ENCODE results near the gene SLC25A18.
A peak's percentile ranks its signal among the peaks of the same experiment; 100 is the strongest.
"Not testable (repeated sequence)": the region's sequence is repeated elsewhere in the genome, so short reads cannot be mapped to it uniquely, and the experiment has no call there.

The SLC25A18 gene

GRCh38 chr22:17548010-17548755 is 15.1 kb upstream of the SLC25A18 start:
- no peak overlapping the region for H3K27ac ChIP-seq (ENCODE audit: low read depth, low read length)
- no peaks in the 10 kb centered on the region for H3K9me3 ChIP-seq (ENCODE audit: control insufficient read depth, insufficient read depth, low read depth, low read length)
- no peak overlapping the region for H3K4me3 ChIP-seq (ENCODE audit: low read depth, low read length)
- H3K36me3 ChIP-seq (ENCODE audit: control insufficient read depth, insufficient read depth, low read length): peaks cover 82% of the 10 kb centered on the region
- no peaks in the 10 kb centered on the region for H3K4me1 ChIP-seq (ENCODE audit: control insufficient read depth, insufficient read depth, low read length)
- H3K27me3 ChIP-seq (ENCODE audit: control insufficient read depth, insufficient read depth, low read length): no peaks in the 10 kb centered on the region
- no peak overlapping the region for H3K9ac ChIP-seq (ENCODE audit: low read length)

- no peak overlapping the region for H3K4me3 ChIP-seq (ENCODE audit: low read depth, low read length)
- no peaks in the 10 kb centered on the region for H3K27me3 ChIP-seq (ENCODE audit: control insufficient read depth, insufficient read depth, low read length)
- H3K27ac ChIP-seq (ENCODE audit: low read depth, low read length): no peak overlapping the region
- no peak overlapping the region for H3K9ac ChIP-seq (ENCODE audit: low read length)
- peaks cover 82% of the 10 kb centered on the region for H3K36me3 ChIP-seq (ENCODE audit: control insufficient read depth, insufficient read depth, low read length)
- H3K4me1 ChIP-seq (ENCODE audit: control insufficient read depth, insufficient read depth, low read length): no peaks in the 10 kb centered on the region
- H3K9me3 ChIP-seq (ENCODE audit: control insufficient read depth, insufficient read depth, low read depth, low read length): no peaks in the 10 kb centered on the region
These were observed 14.6 kb upstream of the SLC25A18 start for GRCh38 chr22:17548756-17549035.

- Histone ChIP-seq H3K27ac (ENCODE audit: low read depth, low read length) (no peak overlapping the region), H3K4me3 (ENCODE audit: low read depth, low read length) (no peak overlapping the region), H3K9ac (ENCODE audit: low read length) (no peak overlapping the region), H3K9me3 (ENCODE audit: control insufficient read depth, insufficient read depth, low read depth, low read length) (no peaks in the 10 kb centered on the region), H3K36me3 (ENCODE audit: control insufficient read depth, insufficient read depth, low read length) (peaks cover 83% of the 10 kb centered on the region), H3K27me3 (ENCODE audit: control insufficient read depth, insufficient read depth, low read length) (no peaks in the 10 kb centered on the region), H3K4me1 (ENCODE audit: control insufficient read depth, insufficient read depth, low read length) (no peaks in the 10 kb centered on the region)
These were observed 14.1 kb upstream of the SLC25A18 start for GRCh38 chr22:17549183-17549582.

- Histone ChIP-seq H3K9ac (ENCODE audit: low read length) (no peak overlapping the region), H3K4me1 (ENCODE audit: control insufficient read depth, insufficient read depth, low read length) (no peaks in the 10 kb centered on the region), H3K4me3 (ENCODE audit: low read depth, low read length) (no peak overlapping the region), H3K27ac (ENCODE audit: low read depth, low read length) (no peak overlapping the region), H3K9me3 (ENCODE audit: control insufficient read depth, insufficient read depth, low read depth, low read length) (no peaks in the 10 kb centered on the region), H3K27me3 (ENCODE audit: control insufficient read depth, insufficient read depth, low read length) (no peaks in the 10 kb centered on the region), H3K36me3 (ENCODE audit: control insufficient read depth, insufficient read depth, low read length) (peaks cover 87% of the 10 kb centered on the region)
These were observed 13.6 kb upstream of the SLC25A18 start for GRCh38 chr22:17549655-17550054.

- H3K36me3 ChIP-seq (ENCODE audit: control insufficient read depth, insufficient read depth, low read length): peaks cover 94% of the 10 kb centered on the region
- H3K27me3 ChIP-seq (ENCODE audit: control insufficient read depth, insufficient read depth, low read length): no peaks in the 10 kb centered on the region
- H3K9me3 ChIP-seq (ENCODE audit: control insufficient read depth, insufficient read depth, low read depth, low read length): no peaks in the 10 kb centered on the region
- H3K4me3 ChIP-seq (ENCODE audit: low read depth, low read length): no peak overlapping the region
- H3K27ac ChIP-seq (ENCODE audit: low read depth, low read length): no peak overlapping the region
- H3K4me1 ChIP-seq (ENCODE audit: control insufficient read depth, insufficient read depth, low read length): no peaks in the 10 kb centered on the region
- H3K9ac ChIP-seq (ENCODE audit: low read length): no peak overlapping the region
These were observed 10.6 kb upstream of the SLC25A18 start for GRCh38 chr22:17552737-17553136.

- Histone ChIP-seq H3K9ac (ENCODE audit: low read length) (no peak overlapping the region), H3K4me1 (ENCODE audit: control insufficient read depth, insufficient read depth, low read length) (no peaks in the 10 kb centered on the region), H3K4me3 (ENCODE audit: low read depth, low read length) (no peak overlapping the region), H3K36me3 (ENCODE audit: control insufficient read depth, insufficient read depth, low read length) (peaks cover 94% of the 10 kb centered on the region), H3K27me3 (ENCODE audit: control insufficient read depth, insufficient read depth, low read length) (no peaks in the 10 kb centered on the region), H3K9me3 (ENCODE audit: control insufficient read depth, insufficient read depth, low read depth, low read length) (peaks cover 11% of the 10 kb centered on the region; the same call in 1 of the 2 replicates), H3K27ac (ENCODE audit: low read depth, low read length) (no peak overlapping the region)
These were observed 8.5 kb upstream of the SLC25A18 start for GRCh38 chr22:17554814-17555213.

- Histone ChIP-seq H3K27ac (ENCODE audit: low read depth, low read length) (no peak overlapping the region), H3K9me3 (ENCODE audit: control insufficient read depth, insufficient read depth, low read depth, low read length) (peaks cover 17% of the 10 kb centered on the region), H3K27me3 (ENCODE audit: control insufficient read depth, insufficient read depth, low read length) (no peaks in the 10 kb centered on the region), H3K9ac (ENCODE audit: low read length) (no peak overlapping the region), H3K4me3 (ENCODE audit: low read depth, low read length) (no peak overlapping the region), H3K4me1 (ENCODE audit: control insufficient read depth, insufficient read depth, low read length) (peaks cover 19% of the 10 kb centered on the region), H3K36me3 (ENCODE audit: control insufficient read depth, insufficient read depth, low read length) (peaks cover 68% of the 10 kb centered on the region)
These were observed 4.1 kb upstream of the SLC25A18 start for GRCh38 chr22:17559188-17559587.

GRCh38 chr22:17563936-17564391 is 666 bp downstream of the SLC25A18 start:
- H3K9ac ChIP-seq (ENCODE audit: low read length): no peak overlapping the region
- H3K27ac ChIP-seq (ENCODE audit: low read depth, low read length): no peak overlapping the region
- peaks cover 24% of the 10 kb centered on the region for H3K36me3 ChIP-seq (ENCODE audit: control insufficient read depth, insufficient read depth, low read length)
- no peaks in the 10 kb centered on the region for H3K27me3 ChIP-seq (ENCODE audit: control insufficient read depth, insufficient read depth, low read length)
- H3K4me1 ChIP-seq (ENCODE audit: control insufficient read depth, insufficient read depth, low read length): peaks cover 19% of the 10 kb centered on the region
- H3K4me3 ChIP-seq (ENCODE audit: low read depth, low read length): no peak overlapping the region
- peaks cover 13% of the 10 kb centered on the region for H3K9me3 ChIP-seq (ENCODE audit: control insufficient read depth, insufficient read depth, low read depth, low read length)

- H3K9ac ChIP-seq (ENCODE audit: low read length); H3K36me3 ChIP-seq (ENCODE audit: control insufficient read depth, insufficient read depth, low read length); H3K27me3 ChIP-seq (ENCODE audit: control insufficient read depth, insufficient read depth, low read length); H3K4me3 ChIP-seq (ENCODE audit: low read depth, low read length); H3K9me3 ChIP-seq (ENCODE audit: control insufficient read depth, insufficient read depth, low read depth, low read length); H3K27ac ChIP-seq (ENCODE audit: low read depth, low read length): not testable (repeated sequence)
- peaks cover 38% of the 10 kb centered on the region for H3K4me1 ChIP-seq (ENCODE audit: control insufficient read depth, insufficient read depth, low read length)
These were observed 2.9 kb downstream of the SLC25A18 start for GRCh38 chr22:17566016-17566687.

- Histone ChIP-seq H3K9ac (ENCODE audit: low read length) (no peak overlapping the region), H3K36me3 (ENCODE audit: control insufficient read depth, insufficient read depth, low read length) (peaks cover 9% of the 10 kb centered on the region; the same call in 1 of the 2 replicates), H3K27ac (ENCODE audit: low read depth, low read length) (no peak overlapping the region), H3K4me1 (ENCODE audit: control insufficient read depth, insufficient read depth, low read length) (peaks cover 41% of the 10 kb centered on the region), H3K9me3 (ENCODE audit: control insufficient read depth, insufficient read depth, low read depth, low read length) (no peaks in the 10 kb centered on the region), H3K4me3 (ENCODE audit: low read depth, low read length) (no peak overlapping the region), H3K27me3 (ENCODE audit: control insufficient read depth, insufficient read depth, low read length) (no peaks in the 10 kb centered on the region)
These were observed 3.5 kb downstream of the SLC25A18 start for GRCh38 chr22:17566776-17567175.

- peaks cover 27% of the 10 kb centered on the region for H3K4me1 ChIP-seq (ENCODE audit: control insufficient read depth, insufficient read depth, low read length)
- H3K36me3 ChIP-seq (ENCODE audit: control insufficient read depth, insufficient read depth, low read length): no peaks in the 10 kb centered on the region
- H3K27me3 ChIP-seq (ENCODE audit: control insufficient read depth, insufficient read depth, low read length): no peaks in the 10 kb centered on the region
- no peak overlapping the region; the same call in 1 of the 2 replicates for H3K27ac ChIP-seq (ENCODE audit: low read depth, low read length)
- no peak overlapping the region for H3K4me3 ChIP-seq (ENCODE audit: low read depth, low read length)
- no peaks in the 10 kb centered on the region for H3K9me3 ChIP-seq (ENCODE audit: control insufficient read depth, insufficient read depth, low read depth, low read length)
- peak overlapping the region; percentile 49 for H3K9ac ChIP-seq (ENCODE audit: low read length)
These were observed 6.7 kb downstream of the SLC25A18 start for GRCh38 chr22:17569971-17570511.

All from HUES6 (cell line).